GM12878 (cell line): ENCODE data around the gene EYA2. TPM values are rescaled to one million over a fixed set of nuclear protein-coding genes. Genes with fewer than 3 reads are reported as not detected.
A peak's percentile ranks its signal among the peaks of the same experiment; 100 is the strongest.

Experiments
- CBX3 ChIP-seq: fragments of 200-600 bp; sonication (generic); IDR thresholded peaks from 2 replicates; pipeline ENCODE4 v1.6.1; 2016; ENCODE audit warnings: low read depth, borderline replicate concordance
- EED ChIP-seq: sonication (generic); IDR thresholded peaks from 2 replicates; pipeline ENCODE4 v1.6.1; 2016; ENCODE audit warnings: antibody characterized with exemption, low read depth
- GABPA ChIP-seq: IDR thresholded peaks from 2 replicates; pipeline ENCODE4 v1.6.1; 2014; ENCODE audit warnings: antibody characterized with exemption, low read depth, mild to moderate bottlenecking, inconsistent platforms
- IKZF2 ChIP-seq, 2 experiments: fragments of 450-650 bp; IDR thresholded peaks; 2 replicates each; pipeline ENCODE4 v1.6.1; 2017; ENCODE audit warnings: mild to moderate bottlenecking in 2 of 2, moderate library complexity in 2 of 2
- KDM1A ChIP-seq: fragments of 200-600 bp; sonication (generic); IDR thresholded peaks from 2 replicates; pipeline ENCODE4 v1.6.1; 2016; ENCODE audit warnings: borderline replicate concordance
- KLF5 ChIP-seq: fragments of 450-650 bp; IDR thresholded peaks from 2 replicates; pipeline ENCODE4 v1.6.1; 2014; ENCODE audit warnings: mild to moderate bottlenecking; ENCODE audit not compliant: partially characterized antibody
- MTA2 ChIP-seq: fragments of 450-650 bp; IDR thresholded peaks from 2 replicates; pipeline ENCODE4 v1.6.1; 2016; ENCODE audit warnings: low read depth, mild to moderate bottlenecking, moderate library complexity
- NFXL1 ChIP-seq: fragments of 450-650 bp; IDR thresholded peaks from 2 replicates; pipeline ENCODE4 v1.6.1; 2017; ENCODE audit warnings: antibody characterized with exemption, mild to moderate bottlenecking, borderline replicate concordance
- NR2C2 ChIP-seq: IDR thresholded peaks from 2 replicates; pipeline ENCODE4 v1.6.1; 2011; ENCODE audit warnings: borderline replicate concordance, low read depth; ENCODE audit not compliant: control insufficient read depth, insufficient read length
- NRF1 ChIP-seq: conservative IDR thresholded peaks from 2 replicates; pipeline ENCODE4 v1.6.1; 2011; ENCODE audit warnings: mild to moderate bottlenecking, low read depth, low read length, improper control_type of control experiment
- PAX5 ChIP-seq: IDR thresholded peaks from 2 replicates; pipeline ENCODE4 v1.6.1; 2011; ENCODE audit warnings: low read depth, low read length, borderline replicate concordance
- POLR2AphosphoS5 ChIP-seq: IDR thresholded peaks from 2 replicates; pipeline ENCODE4 v1.6.1; 2011; ENCODE audit warnings: mild to moderate bottlenecking, low read length, inconsistent platforms
- PRDM15 ChIP-seq: fragments of 450-650 bp; formaldehyde crosslinking; IDR thresholded peaks from 2 replicates; pipeline ENCODE4 v1.4.0; 2020; ENCODE audit warnings: mild to moderate bottlenecking, moderate library complexity
- RB1 ChIP-seq: fragments of 450-650 bp; formaldehyde crosslinking; IDR thresholded peaks from 2 replicates; pipeline ENCODE4 v1.6.1; 2017; ENCODE audit warnings: mild to moderate bottlenecking, borderline replicate concordance
- SMAD1 ChIP-seq: fragments of 450-650 bp; IDR thresholded peaks from 2 replicates; pipeline ENCODE4 v1.6.1; 2018; ENCODE audit warnings: mild to moderate bottlenecking, low read depth; ENCODE audit not compliant: partially characterized antibody
- TBL1XR1 ChIP-seq: IDR thresholded peaks from 2 replicates; pipeline ENCODE4 v1.6.1; 2012; ENCODE audit warnings: low read depth, low read length, improper control_type of control experiment
- TCF3 ChIP-seq: IDR thresholded peaks from 2 replicates; pipeline ENCODE4 v1.6.1; 2012; ENCODE audit warnings: low read depth, mild to moderate bottlenecking, low read length, borderline replicate concordance; ENCODE audit not compliant: insufficient read depth
- ZNF384 ChIP-seq: IDR thresholded peaks from 2 replicates; pipeline ENCODE4 v1.6.1; 2012; ENCODE audit warnings: low read depth, mild to moderate bottlenecking, low read length, improper control_type of control experiment, borderline replicate concordance
- polyA plus RNA-seq, 11 experiments: library from polyadenylated mRNA; depleted of rRNA in 4 of 11; unstranded in 6 of 11; stranded (reverse) in 5 of 11; fragments of >200 nt; fragmentation: Nextera tagmentation in 4 of 11; fragmentation: Illumina TruSeq in 1 of 11; extraction: Ambion mirVana in 4 of 11; extraction: Trizol in 1 of 11; gene quantifications; 1 replicate in 1 of 11; 2 replicates in 10 of 11; pipeline versions ENCODE4 v1.2.1 to v1.2.3, GENCODE V29; 2011 to 2016; ENCODE audit warnings: inconsistent platforms in 2 of 11, missing spikeins in 2 of 11, low read depth in 1 of 11
- total RNA-seq, 4 experiments: library from RNA; depleted of rRNA in 3 of 4; stranded (reverse); fragments of >200 nt in 3 of 4; fragmentation: Illumina TruSeq in 1 of 4; extraction: Trizol in 1 of 4; gene quantifications; 2 replicates each; pipeline versions ENCODE4 v1.2.1 to v1.2.3, GENCODE V29; 2013 to 2021
- TF ChIP-seq, protein P1 (sequence below): fragments of 450-650 bp; conservative IDR thresholded peaks from 2 replicates; pipeline ENCODE4 v1.6.1; 2017; ENCODE audit warnings: mild to moderate bottlenecking, moderate library complexity
- TF ChIP-seq, protein P2 (sequence below): IDR thresholded peaks from 2 replicates; pipeline ENCODE4 v1.6.1; 2012; ENCODE audit warnings: mild to moderate bottlenecking, low read depth, low read length
- TF ChIP-seq, protein P3 (sequence below): fragments of 450-650 bp; IDR thresholded peaks from 2 replicates; pipeline ENCODE4 v1.6.1; 2017; ENCODE audit warnings: mild to moderate bottlenecking

EYA2 gene
- total and polyA plus RNA-seq, 10 of the 15 experiments (the other 5 are each of a cell fraction or from before 2014, with no cell fraction given), result 0.20 TPM; not detected in 9

- TF ChIP-seq, protein P1, sequence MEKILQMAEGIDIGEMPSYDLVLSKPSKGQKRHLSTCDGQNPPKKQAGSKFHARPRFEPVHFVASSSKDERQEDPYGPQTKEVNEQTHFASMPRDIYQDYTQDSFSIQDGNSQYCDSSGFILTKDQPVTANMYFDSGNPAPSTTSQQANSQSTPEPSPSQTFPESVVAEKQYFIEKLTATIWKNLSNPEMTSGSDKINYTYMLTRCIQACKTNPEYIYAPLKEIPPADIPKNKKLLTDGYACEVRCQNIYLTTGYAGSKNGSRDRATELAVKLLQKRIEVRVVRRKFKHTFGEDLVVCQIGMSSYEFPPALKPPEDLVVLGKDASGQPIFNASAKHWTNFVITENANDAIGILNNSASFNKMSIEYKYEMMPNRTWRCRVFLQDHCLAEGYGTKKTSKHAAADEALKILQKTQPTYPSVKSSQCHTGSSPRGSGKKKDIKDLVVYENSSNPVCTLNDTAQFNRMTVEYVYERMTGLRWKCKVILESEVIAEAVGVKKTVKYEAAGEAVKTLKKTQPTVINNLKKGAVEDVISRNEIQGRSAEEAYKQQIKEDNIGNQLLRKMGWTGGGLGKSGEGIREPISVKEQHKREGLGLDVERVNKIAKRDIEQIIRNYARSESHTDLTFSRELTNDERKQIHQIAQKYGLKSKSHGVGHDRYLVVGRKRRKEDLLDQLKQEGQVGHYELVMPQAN, result 0 out of 2 replicates have a peak, but pooled peaks have one; percentile 37
- TF ChIP-seq MTA2, result no peak
- no peak for TF ChIP-seq RB1
- peak; percentile 9 to 38; a peak in 1 of 4 replicates for TF ChIP-seq IKZF2 (IDR thresholded peaks at IDR 0.05)
- TF ChIP-seq ZNF384, result no peak
- no peak for TF ChIP-seq SMAD1
- TF ChIP-seq, protein P2, sequence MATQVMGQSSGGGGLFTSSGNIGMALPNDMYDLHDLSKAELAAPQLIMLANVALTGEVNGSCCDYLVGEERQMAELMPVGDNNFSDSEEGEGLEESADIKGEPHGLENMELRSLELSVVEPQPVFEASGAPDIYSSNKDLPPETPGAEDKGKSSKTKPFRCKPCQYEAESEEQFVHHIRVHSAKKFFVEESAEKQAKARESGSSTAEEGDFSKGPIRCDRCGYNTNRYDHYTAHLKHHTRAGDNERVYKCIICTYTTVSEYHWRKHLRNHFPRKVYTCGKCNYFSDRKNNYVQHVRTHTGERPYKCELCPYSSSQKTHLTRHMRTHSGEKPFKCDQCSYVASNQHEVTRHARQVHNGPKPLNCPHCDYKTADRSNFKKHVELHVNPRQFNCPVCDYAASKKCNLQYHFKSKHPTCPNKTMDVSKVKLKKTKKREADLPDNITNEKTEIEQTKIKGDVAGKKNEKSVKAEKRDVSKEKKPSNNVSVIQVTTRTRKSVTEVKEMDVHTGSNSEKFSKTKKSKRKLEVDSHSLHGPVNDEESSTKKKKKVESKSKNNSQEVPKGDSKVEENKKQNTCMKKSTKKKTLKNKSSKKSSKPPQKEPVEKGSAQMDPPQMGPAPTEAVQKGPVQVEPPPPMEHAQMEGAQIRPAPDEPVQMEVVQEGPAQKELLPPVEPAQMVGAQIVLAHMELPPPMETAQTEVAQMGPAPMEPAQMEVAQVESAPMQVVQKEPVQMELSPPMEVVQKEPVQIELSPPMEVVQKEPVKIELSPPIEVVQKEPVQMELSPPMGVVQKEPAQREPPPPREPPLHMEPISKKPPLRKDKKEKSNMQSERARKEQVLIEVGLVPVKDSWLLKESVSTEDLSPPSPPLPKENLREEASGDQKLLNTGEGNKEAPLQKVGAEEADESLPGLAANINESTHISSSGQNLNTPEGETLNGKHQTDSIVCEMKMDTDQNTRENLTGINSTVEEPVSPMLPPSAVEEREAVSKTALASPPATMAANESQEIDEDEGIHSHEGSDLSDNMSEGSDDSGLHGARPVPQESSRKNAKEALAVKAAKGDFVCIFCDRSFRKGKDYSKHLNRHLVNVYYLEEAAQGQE, result no peak
- no peak for TF ChIP-seq NFXL1
- no peak for TF ChIP-seq CBX3
- no peak for TF ChIP-seq NRF1
- no peak for TF ChIP-seq KLF5
- no peak for TF ChIP-seq PRDM15 (CRISPR knock-in tag)
- TF ChIP-seq, protein P3, sequence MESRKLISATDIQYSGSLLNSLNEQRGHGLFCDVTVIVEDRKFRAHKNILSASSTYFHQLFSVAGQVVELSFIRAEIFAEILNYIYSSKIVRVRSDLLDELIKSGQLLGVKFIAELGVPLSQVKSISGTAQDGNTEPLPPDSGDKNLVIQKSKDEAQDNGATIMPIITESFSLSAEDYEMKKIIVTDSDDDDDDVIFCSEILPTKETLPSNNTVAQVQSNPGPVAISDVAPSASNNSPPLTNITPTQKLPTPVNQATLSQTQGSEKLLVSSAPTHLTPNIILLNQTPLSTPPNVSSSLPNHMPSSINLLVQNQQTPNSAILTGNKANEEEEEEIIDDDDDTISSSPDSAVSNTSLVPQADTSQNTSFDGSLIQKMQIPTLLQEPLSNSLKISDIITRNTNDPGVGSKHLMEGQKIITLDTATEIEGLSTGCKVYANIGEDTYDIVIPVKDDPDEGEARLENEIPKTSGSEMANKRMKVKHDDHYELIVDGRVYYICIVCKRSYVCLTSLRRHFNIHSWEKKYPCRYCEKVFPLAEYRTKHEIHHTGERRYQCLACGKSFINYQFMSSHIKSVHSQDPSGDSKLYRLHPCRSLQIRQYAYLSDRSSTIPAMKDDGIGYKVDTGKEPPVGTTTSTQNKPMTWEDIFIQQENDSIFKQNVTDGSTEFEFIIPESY, result no peak
- no peak for TF ChIP-seq PAX5
- TF ChIP-seq POLR2AphosphoS5, result no peak
- TF ChIP-seq TBL1XR1, result no peak
- no peak for TF ChIP-seq KDM1A
- no peak for TF ChIP-seq TCF3
- TF ChIP-seq GABPA, result no peak
- TF ChIP-seq NR2C2, result no peak
- no peak for TF ChIP-seq EED
Observed at GRCh38 chr20:47198254-47198671, 303.6 kb downstream of the EYA2 start (continued).
